ENCODE measurements around the gene VIL1. TPM values are rescaled to one million over a fixed set of nuclear protein-coding genes. Genes with fewer than 3 reads are reported as not detected.

The VIL1 gene
- total and polyA plus RNA-seq, 9 of the 15 experiments (the other 6 are each of a cell fraction or from before 2014, with no cell fraction given), result 0.51 to 2.7 (median 1.2) TPM

- no peak for TF ChIP-seq ZNF780A (CRISPR knock-in tag; IDR thresholded peaks at IDR 0.05)
- TF ChIP-seq FOXP4 (CRISPR knock-in tag; IDR thresholded peaks at IDR 0.05; ENCODE audit: borderline replicate concordance), result no peak
- no peak for TF ChIP-seq HMBOX1 (IDR thresholded peaks at IDR 0.05)
- 0 out of 2 replicates have a peak, but pooled peaks have one; percentile 44 for TF ChIP-seq ELF1 (tag; IDR thresholded peaks at IDR 0.05)
- no peak for TF ChIP-seq CBX2 (IDR thresholded peaks at IDR 0.05; ENCODE audit: insufficient read depth, low read length, poor library complexity, severe bottlenecking)
- TF ChIP-seq HDGF (IDR thresholded peaks at IDR 0.05), result no peak
- 0 out of 2 replicates have a peak, but pooled peaks have one; percentile 11 for TF ChIP-seq SPI1 (IDR thresholded peaks at IDR 0.05; ENCODE audit: borderline replicate concordance, low read depth, low read length)
- TF ChIP-seq ZNF212 (CRISPR knock-in tag; IDR thresholded peaks at IDR 0.05), result no peak
- TF ChIP-seq ZNF311 (CRISPR knock-in tag; IDR thresholded peaks at IDR 0.05), result no peak
- TF ChIP-seq FOSL1 (tag; conservative IDR thresholded peaks at IDR 0.05), result 0 out of 2 replicates have a peak, but pooled peaks have one; percentile 11
- no peak for TF ChIP-seq SIRT6 (IDR thresholded peaks at IDR 0.05; ENCODE audit: low read depth, low read length)
- TF ChIP-seq ZFP36 (IDR thresholded peaks at IDR 0.05; ENCODE audit: low read depth, low read length, partially characterized antibody), result no peak
- TF ChIP-seq ZNF764 (CRISPR knock-in tag; IDR thresholded peaks at IDR 0.05; ENCODE audit: low read depth), result no peak
- 0 out of 2 replicates have a peak, but pooled peaks have one; percentile 4 for TF ChIP-seq HNRNPL (IDR thresholded peaks at IDR 0.05; ENCODE audit: low read depth, low read length)
- TF ChIP-seq RCOR1 (IDR thresholded peaks at IDR 0.05; ENCODE audit: borderline replicate concordance in 1 of 2, low read depth in 2 of 2, low read length in 2 of 2), result no peak
- TF ChIP-seq ZMIZ1 (IDR thresholded peaks at IDR 0.05; ENCODE audit: low read depth in 2 of 2, low read length in 2 of 2), result no peak
- TF ChIP-seq ATF1 (CRISPR knock-in tag; IDR thresholded peaks at IDR 0.05), result no peak
- no peak for TF ChIP-seq ATF1 (tag; IDR thresholded peaks at IDR 0.05)
- peak; percentile 59 for TF ChIP-seq TAF1 (IDR thresholded peaks at IDR 0.05; ENCODE audit: control insufficient read depth, extremely low read depth, insufficient read depth, low read length, severe bottlenecking)
These were observed 20.2 kb upstream of the VIL1 start (continued) for GRCh38 chr2:218398437-218399390.

All from K562 (cell line).